ENCODE data around the gene CACNB4. TPM values are rescaled to one million over a fixed set of nuclear protein-coding genes. Genes with fewer than 3 reads are reported as not detected.

CACNB4 gene
- total RNA-seq, 1 experiment from 2014 or later = 0.10 TPM

DNA sequence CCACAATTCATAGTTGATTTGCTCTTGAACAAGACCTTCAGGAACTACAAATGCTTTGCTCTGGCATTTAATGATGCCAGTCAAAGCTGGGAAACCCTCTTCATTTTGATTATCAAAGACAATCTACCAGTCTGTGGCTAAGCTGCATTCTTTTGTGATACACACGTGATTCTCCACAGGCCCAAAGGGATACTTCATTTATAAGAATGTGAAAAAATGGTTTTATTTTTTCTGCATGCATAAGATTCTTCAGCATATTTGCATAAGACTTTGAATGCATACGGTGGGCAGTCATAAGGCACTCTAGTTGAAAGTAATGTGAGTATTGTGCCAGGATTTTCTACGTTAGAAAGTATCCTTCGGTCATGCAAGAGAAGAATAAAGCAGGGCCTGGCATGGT, 237.7 kb downstream of the CACNB4 start:
- no peak for DNase-seq (ENCODE audit: low read depth)
- in situ Hi-C loops (cut with HindIII; ENCODE audit: low pct_unique_long_range_greater_than_20kb, low sequenced_read_pairs) = no loop called here

GRCh38 chr2:151860613-151861146, 238.2 kb downstream of the CACNB4 start:
- no peak for DNase-seq (ENCODE audit: low read depth)
- in situ Hi-C loops (cut with HindIII; ENCODE audit: low pct_unique_long_range_greater_than_20kb, low sequenced_read_pairs) = no loop called here

- no peak for DNase-seq (ENCODE audit: low read depth)
- in situ Hi-C loops (cut with HindIII; ENCODE audit: low pct_unique_long_range_greater_than_20kb, low sequenced_read_pairs) = no loop called here
Measured at GRCh38 chr2:151860210-151860609, 238.6 kb downstream of the CACNB4 start.

- in situ Hi-C loops (cut with HindIII; ENCODE audit: low pct_unique_long_range_greater_than_20kb, low sequenced_read_pairs) = no loop called here
- no peak for DNase-seq (ENCODE audit: low read depth)
Measured at GRCh38 chr2:151857650-151858049, 241.2 kb downstream of the CACNB4 start.

DNA sequence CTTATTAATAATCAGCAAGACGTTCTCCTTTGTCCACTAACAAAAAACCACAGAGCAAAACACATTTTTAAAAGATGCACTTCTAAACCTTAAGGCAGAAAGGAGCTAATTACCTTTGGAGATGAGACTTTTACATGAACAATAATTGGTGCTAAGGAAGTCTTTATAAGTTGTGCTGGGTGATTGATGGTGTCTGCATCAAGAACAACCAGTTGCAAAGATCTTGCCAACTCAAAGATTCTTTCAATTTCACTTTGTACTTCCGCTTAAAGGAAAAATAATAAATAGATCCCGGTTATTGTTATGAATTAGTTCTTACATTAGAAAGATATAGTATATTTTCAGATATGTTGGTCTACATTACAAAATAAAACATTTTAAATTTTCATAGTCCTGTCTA, 243.7 kb downstream of the CACNB4 start:
- DNase-seq (ENCODE audit: low read depth) = no peak
- in situ Hi-C loops (cut with HindIII; ENCODE audit: low pct_unique_long_range_greater_than_20kb, low sequenced_read_pairs) = no loop called here

DNA sequence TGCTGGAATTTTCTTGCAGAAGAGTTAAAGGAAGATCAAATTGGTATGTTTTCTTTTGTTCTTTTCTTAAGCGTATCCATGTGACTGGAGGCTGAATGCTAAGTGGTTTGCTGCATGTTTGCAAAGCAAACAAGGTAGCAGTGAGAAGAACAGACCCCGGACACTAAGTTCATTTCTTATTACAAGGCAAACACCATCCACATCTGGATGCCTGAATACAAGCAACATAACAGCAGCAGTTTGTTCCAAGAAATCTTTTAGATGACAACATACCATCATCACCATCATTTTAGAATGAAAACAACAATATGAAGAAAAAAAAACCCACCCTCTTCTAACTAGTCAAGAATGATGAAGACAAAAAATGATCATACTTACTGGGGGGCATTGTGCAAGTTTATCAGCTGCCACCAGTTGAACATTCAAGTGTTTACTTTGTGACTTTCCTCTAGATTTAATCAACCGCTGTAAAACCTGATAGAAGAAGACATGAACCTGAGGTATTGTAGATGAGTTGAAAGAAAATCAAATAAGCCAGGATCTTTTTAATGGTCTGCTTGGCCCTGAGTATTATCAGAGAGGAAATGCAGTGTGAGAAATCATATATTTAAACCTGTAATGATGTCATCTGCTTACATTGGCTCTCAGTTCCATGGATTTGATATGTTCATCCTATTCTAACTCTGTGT, 245.6 kb downstream of the CACNB4 start:
- DNase-seq (ENCODE audit: low read depth) = peak; percentile 25
- in situ Hi-C loops (cut with HindIII; ENCODE audit: low pct_unique_long_range_greater_than_20kb, low sequenced_read_pairs) = no loop called here

- DNase-seq (ENCODE audit: low read depth) = peak; percentile 14
- in situ Hi-C loops (cut with HindIII; ENCODE audit: low pct_unique_long_range_greater_than_20kb, low sequenced_read_pairs) = no loop called here
Measured at GRCh38 chr2:151852260-151853069, 246.4 kb downstream of the CACNB4 start.

DNA sequence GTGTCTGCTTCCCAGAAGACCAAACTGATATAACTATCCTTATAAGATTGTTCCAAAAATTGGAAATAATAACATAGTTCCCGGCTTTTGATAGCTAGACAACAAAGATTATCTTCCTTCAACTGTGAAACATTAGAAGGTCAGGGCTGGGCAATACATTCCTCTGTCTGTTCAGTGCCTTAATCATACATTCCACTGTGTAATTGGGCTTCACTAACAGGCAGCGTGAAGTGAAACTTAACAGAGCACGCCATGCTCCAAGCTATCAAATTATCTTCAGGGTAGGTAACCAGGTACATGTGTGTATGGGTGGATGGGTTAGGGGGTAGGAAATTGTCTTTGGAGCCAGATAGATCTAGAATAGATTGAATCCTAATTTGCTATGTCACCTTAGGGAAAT, 247.1 kb downstream of the CACNB4 start:
- in situ Hi-C loops (cut with HindIII; ENCODE audit: low pct_unique_long_range_greater_than_20kb, low sequenced_read_pairs) = no loop called here
- DNase-seq (ENCODE audit: low read depth) = peak; percentile 30

GRCh38 chr2:151849413-151850010, 249.3 kb downstream of the CACNB4 start:
- DNase-seq (ENCODE audit: low read depth) = no peak
- in situ Hi-C loops (cut with HindIII; ENCODE audit: low pct_unique_long_range_greater_than_20kb, low sequenced_read_pairs) = no loop called here

DNA sequence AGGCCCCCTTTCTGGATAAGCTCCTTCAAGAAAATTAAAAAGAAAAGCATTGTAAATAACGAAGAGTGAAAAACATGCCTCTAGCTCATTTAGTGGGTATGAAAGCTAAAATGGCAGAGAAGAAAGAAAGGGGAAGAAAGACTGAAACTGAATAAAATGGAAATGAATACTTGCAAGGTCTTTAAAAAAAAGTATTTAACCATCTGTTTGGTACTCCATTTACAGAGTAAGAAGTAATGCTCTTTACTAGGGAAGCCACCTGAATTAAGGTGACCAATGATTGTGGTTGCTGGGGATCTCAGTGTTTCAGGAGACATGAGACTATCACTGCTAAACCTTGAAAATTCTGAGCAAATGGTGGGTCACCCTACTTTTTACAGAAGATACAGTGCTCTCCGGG, 253.0 kb downstream of the CACNB4 start:
- no peak for DNase-seq (ENCODE audit: low read depth)
- in situ Hi-C loops (cut with HindIII; ENCODE audit: low pct_unique_long_range_greater_than_20kb, low sequenced_read_pairs) = no loop called here

GRCh38 chr2:151845481-151845880, 253.4 kb downstream of the CACNB4 start:
- in situ Hi-C loops (cut with HindIII; ENCODE audit: low pct_unique_long_range_greater_than_20kb, low sequenced_read_pairs) = no loop called here
- no peak for DNase-seq (ENCODE audit: low read depth)

- in situ Hi-C loops (cut with HindIII; ENCODE audit: low pct_unique_long_range_greater_than_20kb, low sequenced_read_pairs) = no loop called here
- no peak for DNase-seq (ENCODE audit: low read depth)
Measured at GRCh38 chr2:151844211-151844896, 254.5 kb downstream of the CACNB4 start.

DNA sequence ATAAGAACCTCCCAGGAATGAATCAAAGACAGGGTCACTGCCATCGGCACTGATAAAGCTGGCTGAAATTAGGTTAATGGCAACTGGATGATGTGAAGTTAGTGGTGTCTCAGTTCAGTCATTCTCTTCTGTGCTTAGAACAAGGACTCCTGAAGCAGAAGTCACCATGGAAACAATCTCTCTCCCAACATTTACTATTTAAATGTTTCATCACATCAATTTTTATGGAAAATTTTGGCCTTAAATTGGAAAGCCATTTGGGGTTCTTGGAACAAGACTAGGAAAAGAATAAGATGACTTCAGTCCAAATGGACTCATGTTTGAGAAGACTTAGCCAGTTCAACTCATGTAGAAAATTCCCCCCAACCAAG, 255.2 kb downstream of the CACNB4 start:
- no peak for DNase-seq (ENCODE audit: low read depth)
- in situ Hi-C loops (cut with HindIII; ENCODE audit: low pct_unique_long_range_greater_than_20kb, low sequenced_read_pairs) = no loop called here

GRCh38 chr2:151842830-151843690, 255.8 kb downstream of the CACNB4 start:
- in situ Hi-C loops (cut with HindIII; ENCODE audit: low pct_unique_long_range_greater_than_20kb, low sequenced_read_pairs) = no loop called here

GRCh38 chr2:151841047-151841424, 257.8 kb downstream of the CACNB4 start:
- in situ Hi-C loops (cut with HindIII; ENCODE audit: low pct_unique_long_range_greater_than_20kb, low sequenced_read_pairs) = no loop called here
- no peak for DNase-seq (ENCODE audit: low read depth)

More at GRCh38 chr2:151842830-151843690, 255.8 kb downstream of the CACNB4 start:
- DNase-seq (ENCODE audit: low read depth) = no peak

- in situ Hi-C loops (cut with HindIII; ENCODE audit: low pct_unique_long_range_greater_than_20kb, low sequenced_read_pairs) = no loop called here
- no peak for DNase-seq (ENCODE audit: low read depth)
Measured at GRCh38 chr2:151840216-151841046, 258.4 kb downstream of the CACNB4 start.

- DNase-seq (ENCODE audit: low read depth) = no peak
- in situ Hi-C loops (cut with HindIII; ENCODE audit: low pct_unique_long_range_greater_than_20kb, low sequenced_read_pairs) = no loop called here
Measured at GRCh38 chr2:151837926-151838325, 260.9 kb downstream of the CACNB4 start.
